ENCODE results near the gene CMTM4.
A peak's percentile ranks its signal among the peaks of the same experiment; 100 is the strongest.
"Not testable (repeated sequence)": the region's sequence is repeated elsewhere in the genome, so short reads cannot be mapped to it uniquely, and the experiment has no call there.

Gene CMTM4

DNA sequence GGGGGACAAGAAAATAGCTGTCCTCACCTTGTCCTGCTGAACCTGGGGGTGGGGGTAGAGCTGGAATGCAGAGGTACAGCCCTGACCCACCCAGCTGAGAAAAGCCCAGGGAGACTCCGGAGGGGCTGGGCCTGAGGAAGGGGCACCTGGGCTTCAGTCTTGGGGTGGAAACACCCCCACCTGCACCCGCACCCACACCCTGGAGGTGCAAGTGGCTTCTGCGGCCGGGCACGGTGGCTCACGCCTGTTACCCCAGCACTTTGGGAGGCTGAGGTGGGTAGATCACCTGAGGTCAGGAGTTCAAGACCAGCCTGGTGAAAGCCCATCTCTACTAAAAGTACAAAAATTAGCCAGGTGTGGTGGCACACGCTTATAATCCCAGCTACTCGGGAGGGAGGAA lies 84.6 kb downstream of the CMTM4 start:
- not testable (repeated sequence) for DNase-seq

DNA sequence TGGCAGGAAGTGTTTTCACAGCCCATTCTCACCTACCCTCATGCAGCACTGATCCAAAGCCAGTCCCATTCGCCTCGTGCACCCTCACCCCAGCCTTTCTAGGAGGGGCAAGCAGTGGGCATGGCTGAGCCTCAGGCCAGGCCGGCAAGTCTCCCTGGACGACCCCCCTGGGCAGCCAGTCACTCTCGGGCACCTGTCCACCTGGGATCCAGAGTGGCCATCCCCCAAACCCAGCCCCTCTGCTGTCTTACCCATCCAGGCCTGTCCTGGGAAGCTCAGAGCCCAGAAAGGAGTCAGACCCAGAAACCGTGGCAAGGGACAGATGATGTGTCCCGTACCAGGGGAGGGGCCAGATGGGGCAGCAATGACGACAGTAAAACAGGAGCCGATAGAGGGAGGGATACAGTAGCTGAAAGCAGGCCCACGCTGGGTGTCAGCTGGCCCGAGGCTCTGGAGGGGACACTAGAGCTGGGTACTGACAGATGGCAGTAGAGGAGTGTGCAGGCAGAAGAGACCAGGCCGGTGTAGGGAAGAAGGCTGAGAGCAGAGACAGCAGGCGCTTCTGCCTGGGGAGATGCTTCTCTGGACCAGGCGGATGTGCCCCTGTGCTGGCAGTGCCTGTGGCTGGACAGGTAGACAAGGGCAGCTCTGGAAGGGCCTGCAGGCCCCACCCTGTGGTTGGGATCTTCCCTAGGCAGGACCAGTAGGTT lies 86.3 kb downstream of the CMTM4 start:
- no peak for DNase-seq

GRCh38 chr16:66609139-66609510 lies 87.4 kb downstream of the CMTM4 start:
- DNase-seq, result no peak

DNA sequence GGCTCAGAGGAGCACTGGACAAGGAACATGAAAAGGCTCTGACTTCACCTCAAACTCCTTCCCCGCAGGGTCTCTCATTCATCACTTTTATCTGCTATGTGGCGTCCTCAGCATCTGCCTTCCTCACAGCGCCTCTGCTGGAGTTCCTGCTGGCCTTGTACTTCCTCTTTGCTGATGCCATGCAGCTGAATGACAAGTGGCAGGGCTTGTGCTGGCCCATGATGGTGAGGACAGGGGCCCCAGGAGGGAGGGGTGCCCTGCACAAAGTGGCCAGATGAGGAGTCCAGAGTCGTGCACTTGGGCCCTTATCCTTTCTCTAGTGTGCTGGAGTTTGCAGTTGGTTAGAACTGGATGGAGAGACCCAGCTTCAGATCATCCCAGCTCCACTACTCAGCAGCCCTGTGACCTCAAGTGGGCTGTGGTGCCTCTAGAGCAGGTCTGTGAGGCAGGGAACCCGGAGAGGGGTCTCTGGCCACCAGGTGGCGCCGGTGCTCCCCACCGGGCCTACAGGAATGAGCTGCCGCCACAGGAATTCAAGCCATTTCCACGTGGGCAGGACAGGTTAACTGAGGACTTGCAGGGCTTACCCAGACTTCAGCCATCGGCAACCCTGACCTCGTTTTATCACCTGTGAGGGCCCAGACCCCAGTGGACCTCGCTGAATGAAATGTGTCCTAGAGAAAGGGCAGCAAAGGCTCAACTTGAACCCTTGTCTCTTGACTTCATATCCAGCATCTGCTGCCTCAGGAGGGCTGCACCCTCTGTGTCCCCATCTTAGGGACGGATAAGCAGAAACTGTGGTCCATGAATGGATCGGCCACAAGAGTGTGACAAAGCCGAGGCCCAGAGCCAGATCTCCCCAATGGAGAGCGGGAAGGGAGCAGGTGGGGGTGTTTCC lies 88.1 kb downstream of the CMTM4 start:
- DNase-seq, result peak; percentile 75

DNA sequence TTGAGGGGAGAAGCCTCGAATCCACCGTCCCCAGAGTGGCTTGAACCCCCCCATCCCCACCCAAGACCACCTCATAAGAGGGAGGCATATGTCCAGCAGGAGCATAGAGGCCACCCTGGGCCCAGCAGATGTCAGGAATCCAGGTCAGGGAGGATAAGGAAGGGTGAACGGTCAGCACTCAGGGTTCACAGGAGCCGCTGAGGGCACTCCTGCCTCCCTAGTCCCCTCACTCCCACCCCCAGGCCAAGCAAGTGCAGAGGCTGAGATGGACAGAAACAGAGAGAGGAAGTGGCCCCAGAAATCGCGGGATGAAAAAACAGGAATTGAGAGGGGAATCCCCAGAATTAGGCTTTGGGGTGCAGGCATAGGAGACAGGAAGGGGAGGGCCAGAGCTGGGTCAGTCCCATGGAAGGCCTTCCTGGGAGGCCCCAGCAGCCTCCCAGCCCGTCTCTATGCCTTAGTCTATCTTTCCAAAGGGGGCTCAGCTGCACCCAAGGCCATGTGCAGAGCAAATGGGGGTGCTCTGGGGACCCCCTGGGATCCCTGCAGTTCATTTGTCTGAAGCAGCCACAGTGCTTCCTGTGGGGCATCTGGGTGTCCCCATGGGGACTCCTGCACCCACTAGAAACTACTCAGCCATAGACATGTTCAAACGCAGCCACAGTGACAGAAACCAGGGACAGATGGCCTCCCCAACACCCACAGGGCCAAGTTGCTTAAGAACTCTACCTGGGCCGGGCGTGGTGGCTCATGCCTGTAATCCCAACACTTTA lies 90.4 kb downstream of the CMTM4 start:
- DNase-seq, result no peak

DNA sequence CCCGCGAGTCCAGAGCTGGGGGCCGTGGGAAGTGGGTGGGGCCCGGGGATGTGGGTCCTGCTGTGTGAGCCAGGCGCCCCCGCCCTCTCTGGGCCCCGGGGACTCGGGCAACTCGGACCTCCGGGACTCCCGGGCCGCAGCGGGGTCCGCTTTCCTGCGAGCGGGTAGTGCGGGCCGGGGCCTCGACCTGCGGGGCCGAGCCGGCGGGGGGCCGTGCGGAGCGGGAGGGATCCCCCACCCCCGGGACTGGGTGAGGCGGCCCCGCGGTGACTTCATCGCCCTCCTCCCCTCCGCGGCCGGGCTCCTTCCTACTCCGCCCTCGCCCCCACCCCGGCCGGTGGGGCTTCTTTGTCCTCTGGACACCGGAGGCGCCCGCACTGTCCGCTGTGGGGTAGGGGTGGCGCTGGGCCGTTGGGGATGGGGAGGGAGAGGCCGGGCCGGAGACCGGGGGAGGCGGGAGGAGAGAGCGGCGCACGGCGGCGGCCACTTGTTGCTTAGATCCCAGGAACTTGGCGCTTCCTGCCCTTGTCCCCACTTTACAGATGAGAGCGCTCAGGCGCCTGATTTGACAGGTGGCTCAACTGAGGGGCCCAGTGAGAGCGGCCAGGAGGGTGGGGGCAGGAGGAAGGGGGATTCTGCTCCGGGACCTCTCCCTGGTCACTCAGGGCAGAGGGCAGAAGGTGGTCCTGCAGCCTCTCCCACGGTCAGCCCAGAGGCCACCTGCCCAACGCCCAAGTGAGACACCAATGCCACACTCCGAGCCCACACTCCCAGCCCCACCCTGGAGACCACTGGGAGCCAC lies 91.2 kb downstream of the CMTM4 start:
- DNase-seq, result peak; percentile 10

- peak; percentile 31 for DNase-seq
Measured at GRCh38 chr16:66604376-66605176, 92.0 kb downstream of the CMTM4 start, which contains the start of gene CMTM3. Gene CMTM3 (plus strand): TSS chr16:66604704. CDS start chr16:66604806, 102 bp downstream.

DNA sequence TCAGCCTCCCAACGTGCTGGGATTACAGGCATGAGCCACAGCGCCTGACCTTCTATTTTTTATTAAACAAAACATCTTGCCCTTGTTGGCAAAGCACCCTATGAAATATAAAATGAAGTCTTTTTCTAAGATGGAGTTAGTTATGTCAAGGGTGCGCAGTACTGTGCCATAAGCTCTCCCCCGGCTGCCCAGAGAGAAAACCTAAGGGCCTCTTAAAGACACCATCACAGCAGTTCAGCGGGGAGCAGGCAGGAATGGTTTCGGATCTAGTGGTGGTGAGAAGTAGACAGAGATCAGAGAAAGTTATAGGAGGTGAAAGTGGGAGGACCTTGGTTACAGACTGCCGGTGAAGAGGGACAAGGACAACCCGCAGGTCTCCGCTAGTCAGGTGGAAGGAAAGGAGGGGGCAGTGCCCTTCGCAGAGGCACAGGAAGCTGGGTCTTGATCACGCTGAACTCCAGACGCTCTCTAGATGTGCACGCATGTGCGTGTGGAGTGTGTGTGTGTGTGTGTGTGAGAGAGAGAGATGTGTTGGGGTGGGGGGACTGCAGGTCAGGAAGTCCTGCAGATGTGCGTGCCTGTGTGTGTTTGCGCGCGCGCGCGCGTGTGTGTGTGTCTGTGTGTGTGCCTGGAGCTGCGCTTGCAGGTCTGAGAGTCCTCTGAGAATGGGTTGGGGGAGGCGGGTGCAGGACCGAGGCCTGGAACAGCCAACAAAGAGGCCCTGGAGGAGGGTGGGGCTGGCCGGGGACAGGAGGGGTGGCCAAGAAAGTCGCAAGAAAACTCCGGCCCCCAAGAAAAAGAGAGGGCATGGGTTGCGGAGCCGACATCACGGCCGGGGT lies 92.8 kb downstream of the CMTM4 start:
- DNase-seq, result peak; percentile 47

DNA sequence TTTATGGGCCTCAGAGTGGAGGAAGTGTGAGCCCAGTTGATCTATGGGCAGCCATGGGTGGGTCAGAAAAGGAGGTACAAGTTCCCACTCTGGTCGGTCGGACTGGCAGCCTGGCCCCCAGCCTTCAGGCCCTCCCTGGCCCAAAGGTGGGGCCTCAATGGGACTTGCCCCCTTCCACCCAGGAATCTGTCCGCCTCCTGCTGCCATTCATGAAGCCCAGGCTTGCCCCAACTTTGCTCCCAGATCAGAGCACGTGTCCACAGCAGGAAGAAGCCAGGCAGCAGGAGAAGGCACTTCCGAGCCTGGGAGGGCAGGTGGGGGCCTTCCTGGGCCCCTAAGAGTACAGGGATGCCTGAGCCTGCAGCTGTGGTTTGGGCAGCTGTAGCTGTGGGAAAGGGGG lies 95.1 kb downstream of the CMTM4 start:
- no peak for DNase-seq

DNA sequence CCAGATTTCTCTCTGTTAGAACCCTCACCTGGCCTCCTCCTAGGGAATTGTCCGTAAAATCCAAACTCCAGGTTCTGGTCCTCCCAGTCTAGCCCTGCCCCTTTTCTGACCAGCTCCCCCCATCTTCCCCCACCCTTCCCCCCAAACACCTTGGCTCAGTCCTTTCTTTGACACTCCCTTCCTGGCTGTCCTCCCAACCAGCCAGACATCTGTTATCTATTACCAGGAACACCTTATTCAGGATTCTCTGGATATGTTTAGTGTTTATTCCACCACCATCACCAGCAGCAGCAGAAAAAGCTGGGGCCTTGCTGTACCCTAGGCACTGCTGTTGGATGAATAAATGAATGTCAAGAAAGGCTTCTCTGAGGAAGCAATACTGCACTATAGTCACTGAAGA lies 96.1 kb downstream of the CMTM4 start:
- DNase-seq, result no peak

DNA sequence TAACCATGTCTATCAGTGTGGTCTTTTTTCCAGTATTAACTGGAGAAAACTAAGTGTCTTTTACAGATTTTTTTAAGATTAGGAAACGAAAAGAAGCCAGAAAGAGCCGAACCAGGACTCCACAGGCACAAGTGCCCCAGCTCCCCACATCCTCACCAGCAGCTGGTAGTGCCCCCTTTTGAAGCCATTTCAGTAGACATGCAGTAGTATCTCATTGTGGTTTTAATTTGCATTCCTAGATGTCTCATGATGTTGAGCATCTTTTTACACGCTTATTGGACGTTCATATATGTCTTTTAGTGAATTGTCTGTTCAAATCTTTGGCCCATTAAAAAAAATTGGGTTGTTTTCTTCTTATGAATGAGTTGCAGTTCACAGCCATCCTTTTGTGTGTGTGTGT lies 96.8 kb downstream of the CMTM4 start:
- no peak for DNase-seq

GRCh38 chr16:66598111-66598510 lies 98.4 kb downstream of the CMTM4 start:
- no peak for DNase-seq

- DNase-seq, result no peak
Measured at GRCh38 chr16:66596986-66597848, 99.3 kb downstream of the CMTM4 start.

DNA sequence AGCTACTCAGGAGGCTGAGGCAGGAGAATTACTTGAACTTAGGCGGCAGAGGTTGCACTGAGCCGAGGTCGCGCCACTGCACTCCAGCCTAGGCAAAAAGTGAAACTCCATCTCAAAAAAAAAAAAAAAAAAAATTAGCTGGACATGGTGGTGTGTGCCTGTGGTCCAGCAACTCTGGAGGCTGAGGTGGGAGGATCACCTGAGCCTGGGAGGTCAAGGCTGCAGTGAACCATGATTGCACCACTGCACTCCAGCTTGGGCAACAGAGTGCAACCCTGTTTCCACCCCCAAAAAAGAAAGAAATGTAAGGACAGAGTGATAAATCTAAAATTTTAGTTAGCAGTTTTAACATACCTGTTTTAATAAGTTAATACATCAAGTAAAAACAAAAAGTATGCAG lies 100.0 kb downstream of the CMTM4 start:
- not testable (repeated sequence) for DNase-seq

DNA sequence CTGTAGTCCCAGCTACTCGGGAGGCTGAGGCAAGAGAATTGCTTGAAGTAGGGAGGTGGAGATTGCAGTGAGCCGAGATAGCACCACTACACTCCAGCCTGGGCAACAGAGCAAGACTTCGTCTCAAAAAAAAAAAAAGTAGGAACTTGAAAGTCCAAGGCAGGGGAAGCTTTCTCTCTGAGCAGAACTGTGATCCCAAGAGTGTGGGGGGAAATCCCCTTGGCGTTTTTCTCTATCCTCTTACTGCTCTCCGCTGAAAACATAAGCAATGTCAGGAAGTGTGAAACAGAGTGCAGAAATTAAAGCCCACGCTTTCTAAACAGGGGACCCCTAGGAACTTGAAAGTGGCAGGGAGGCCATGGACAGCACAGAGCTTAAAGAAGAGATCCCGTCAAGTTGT lies 101.8 kb downstream of the CMTM4 start:
- no peak for DNase-seq

DNA sequence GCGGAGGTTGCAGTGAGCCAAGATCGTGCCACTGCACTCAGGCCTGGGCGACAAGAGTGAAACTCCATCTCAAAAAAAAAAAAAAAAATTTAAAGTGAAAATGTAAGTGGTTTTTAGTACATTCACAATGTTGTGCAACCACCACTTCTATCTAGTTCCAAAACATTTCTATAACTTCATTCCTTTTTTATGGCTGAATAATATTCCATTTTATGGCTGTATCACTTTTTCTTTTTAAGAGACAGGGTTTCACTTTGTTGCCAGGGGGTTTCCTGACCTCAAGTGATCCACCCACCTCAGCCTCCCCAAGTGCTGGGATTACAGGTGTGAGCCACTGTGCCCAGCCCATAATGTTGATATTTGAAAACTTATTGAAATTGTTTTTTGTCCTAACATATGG lies 103.7 kb downstream of the CMTM4 start:
- DNase-seq, result no peak

DNA sequence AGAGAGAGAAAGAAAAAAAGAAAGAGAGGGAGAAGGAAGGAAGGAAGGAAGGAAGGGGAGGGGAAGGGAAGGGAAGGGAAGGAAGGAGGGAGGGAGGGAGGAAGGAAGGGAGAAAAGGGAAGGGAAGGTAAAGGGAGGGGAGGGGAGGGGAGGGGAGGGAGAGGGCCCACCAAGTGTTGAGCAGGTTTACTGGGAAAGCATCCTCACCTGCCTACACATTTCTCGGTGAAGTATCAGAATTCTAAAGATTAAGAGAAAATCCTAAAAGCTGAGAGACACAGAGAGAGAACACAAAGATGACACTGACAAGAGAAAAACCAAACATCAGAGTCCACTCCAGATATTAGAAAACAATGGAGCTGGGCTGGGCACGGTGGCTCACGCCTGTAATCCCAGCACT lies 104.3 kb downstream of the CMTM4 start:
- DNase-seq, result no peak

- DNase-seq, result no peak
Measured at GRCh38 chr16:66591018-66591417, 105.5 kb downstream of the CMTM4 start.

- no peak for DNase-seq
Measured at GRCh38 chr16:66590322-66590721, 106.2 kb downstream of the CMTM4 start.
